Activated CD4-positive, alpha-beta T cell treated with anti-CD3 and anti-CD28 coated beads, Interleukin-2, amount 50 U/mL, for 4 hours (primary cell): ENCODE measurements around the gene RANGAP1.
A peak's percentile ranks its signal among the peaks of the same experiment; 100 is the strongest.
"Not testable (repeated sequence)": the region's sequence is repeated elsewhere in the genome, so short reads cannot be mapped to it uniquely, and the experiment has no call there.

Experiments
- DNase-seq, 2 experiments: peaks; one replicate each; pipeline ENCODE4 v3.0.0-alpha.2; 2020

RANGAP1 gene

GRCh38 chr22:41296826-41297667, 11.1 kb upstream of the RANGAP1 start:
- DNase-seq, result no peak

GRCh38 chr22:41294816-41295215, 8.8 kb upstream of the RANGAP1 start:
- not testable (repeated sequence) for DNase-seq

DNA sequence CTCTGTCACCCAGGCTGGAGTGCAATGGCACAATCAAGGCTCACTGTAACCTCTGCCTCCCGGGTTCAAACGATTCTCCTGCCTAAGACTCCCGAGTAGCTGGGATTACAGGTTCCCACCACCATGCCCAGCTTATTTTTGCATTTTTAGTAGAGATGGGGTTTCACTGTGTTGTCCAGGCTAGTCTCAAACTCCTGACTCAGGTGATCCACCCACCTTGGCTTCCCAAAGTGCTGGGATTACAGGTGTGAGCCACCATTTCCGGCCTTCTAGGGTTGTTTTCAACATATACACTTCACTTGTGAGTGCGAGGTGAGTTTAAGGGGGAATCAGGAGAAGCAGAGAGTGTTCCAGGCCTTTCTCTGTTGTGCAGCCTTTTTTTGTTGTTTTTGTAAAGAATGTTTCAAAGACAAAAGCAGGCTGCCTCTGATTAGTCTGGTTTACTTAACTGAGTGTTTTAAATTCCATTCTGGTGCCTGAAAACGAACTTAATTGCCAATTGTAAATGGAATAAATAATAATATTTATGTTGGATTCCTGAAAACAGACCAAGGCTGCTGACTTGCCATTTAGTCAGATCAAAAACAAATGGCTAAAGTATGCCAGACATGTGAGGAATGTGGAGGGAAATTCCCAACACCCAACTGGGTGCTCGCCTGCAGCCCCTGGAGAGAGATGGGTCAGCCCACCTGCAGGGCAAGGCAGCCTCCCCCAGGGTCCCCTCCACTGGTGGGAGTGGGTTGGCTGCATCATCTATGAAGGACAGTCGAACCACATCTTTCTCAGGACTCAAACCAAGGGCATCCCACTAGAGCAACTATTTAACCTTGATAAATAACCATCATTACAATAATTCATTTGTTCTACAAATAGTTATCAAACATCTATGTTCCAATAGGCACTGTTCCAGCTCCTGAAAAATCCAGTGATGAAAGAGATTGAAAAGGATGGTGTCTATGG, 4.6 kb upstream of the RANGAP1 start:
- no peak for DNase-seq

DNA sequence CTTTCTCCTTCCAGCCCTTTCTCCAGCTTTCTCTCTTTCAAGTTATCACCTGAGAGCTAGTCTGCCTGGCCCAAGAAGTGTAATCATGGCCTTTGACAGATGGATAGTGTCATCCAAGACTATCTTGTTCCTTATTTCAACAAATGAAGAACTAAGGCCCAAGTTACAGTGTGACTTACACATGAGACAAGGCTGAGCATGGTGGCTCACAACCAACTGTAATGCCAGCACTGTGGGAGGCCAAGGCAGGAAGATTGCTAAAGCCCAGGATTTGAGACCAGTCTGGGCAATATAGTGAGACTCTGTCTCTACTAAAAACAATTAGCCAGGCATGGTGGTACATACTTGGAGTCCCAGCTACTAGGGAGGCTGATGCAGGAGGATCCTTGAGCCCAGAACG, 3.7 kb upstream of the RANGAP1 start:
- DNase-seq, result no peak

DNA sequence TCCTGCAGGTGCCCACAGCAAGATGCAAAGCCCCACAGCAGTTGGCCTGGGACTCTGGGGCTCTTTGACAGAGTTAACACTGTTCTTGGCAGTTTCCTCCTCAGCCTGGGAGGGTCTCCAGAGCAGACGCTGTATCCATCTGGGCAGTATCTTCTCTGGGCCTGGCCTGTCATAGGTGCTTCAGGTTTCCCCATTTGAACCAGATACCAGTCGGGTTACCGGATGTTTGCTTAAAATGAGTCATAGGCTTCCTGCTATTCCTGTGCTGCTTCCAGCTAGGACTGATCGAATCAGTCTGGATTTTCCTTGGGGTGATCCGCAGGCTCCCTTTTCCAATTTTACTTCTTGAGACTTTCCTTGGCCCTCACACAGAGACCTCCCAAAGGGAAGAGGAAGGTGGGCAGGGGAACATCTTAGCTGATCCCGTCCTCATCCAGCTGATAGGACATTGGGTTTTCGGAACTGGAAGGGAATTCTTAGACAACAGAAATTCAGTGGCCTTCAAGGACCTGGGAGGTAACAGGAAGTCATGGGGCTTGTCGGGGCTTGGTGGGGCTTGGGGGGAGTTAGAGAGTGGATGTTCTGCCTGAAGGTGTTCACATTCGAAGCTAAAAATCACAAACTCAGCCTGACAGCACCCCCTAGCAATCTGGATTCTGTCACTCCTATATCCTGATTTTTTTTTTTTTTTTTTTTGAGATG, 2.4 kb upstream of the RANGAP1 start:
- DNase-seq, result no peak

GRCh38 chr22:41286639-41287091, 678 bp upstream of the RANGAP1 start:
- DNase-seq, result peak; percentile 31 to 35

DNA sequence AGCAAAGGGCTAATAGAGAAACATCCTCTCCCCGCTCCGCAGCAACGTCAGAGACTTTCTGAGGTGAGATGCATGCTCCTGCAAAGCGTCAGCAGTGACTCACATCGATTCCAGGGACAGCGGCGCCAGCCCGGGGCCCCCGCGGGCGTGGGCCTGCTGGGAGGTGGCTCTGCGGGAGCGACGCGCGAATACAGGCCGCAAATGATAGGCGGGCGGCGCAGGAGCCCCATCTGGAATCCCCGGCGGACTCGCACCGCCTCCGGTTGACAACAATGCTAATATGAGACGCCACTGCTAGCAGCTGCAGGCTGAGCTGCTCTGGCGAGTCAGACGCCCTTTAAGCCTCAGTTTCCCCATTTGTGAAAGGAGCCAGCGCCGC, 557 bp downstream of the RANGAP1 start:
- DNase-seq, result peak; percentile 87 to 88

DNA sequence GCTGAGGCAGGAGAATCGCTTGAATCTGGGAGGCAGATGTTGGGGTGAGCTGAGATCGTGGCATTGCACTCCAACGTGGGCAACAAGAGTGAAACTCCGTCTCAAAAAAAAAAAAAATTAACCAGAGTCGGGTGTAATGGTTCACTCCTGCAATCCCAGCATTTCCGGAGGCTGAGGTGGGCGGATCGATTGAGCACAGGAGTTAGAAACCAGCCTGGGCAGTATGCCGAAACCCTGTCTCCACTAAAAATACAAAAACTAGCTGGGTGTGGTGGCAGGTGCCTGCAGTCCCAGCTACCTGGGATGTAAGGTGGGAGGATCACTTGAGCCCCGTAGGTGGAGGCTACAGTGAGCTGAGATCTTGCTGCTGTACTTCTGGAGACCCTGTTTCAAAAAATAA, 1.5 kb downstream of the RANGAP1 start:
- no peak for DNase-seq

DNA sequence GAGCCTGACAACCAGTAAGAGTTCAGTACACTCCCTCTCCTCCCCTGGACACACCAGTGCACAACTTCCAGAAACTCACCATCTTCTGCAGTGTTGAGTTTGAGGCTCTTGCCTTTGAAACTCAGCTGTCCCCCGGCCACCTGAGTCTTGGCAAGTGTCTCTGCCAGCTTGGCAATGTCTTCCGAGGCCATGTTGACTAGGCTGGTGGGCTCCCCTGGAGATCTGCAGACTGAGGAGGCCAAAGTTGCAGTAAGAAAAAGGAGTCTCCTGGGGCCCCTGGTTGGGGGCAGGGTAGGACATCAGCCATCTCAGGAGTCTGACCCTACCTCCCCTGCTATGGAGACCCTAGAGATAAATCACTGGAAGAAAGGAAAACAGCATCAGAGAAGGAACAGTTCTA, 5.1 kb downstream of the RANGAP1 start:
- DNase-seq, result no peak

- no peak for DNase-seq
Observed at GRCh38 chr22:41280065-41280464, 5.9 kb downstream of the RANGAP1 start.

- DNase-seq, result no peak
Observed at GRCh38 chr22:41274856-41275255, 11.1 kb downstream of the RANGAP1 start.

GRCh38 chr22:41273128-41273527, 12.9 kb downstream of the RANGAP1 start:
- DNase-seq, result no peak

GRCh38 chr22:41271787-41272186, 14.2 kb downstream of the RANGAP1 start:
- no peak for DNase-seq

DNA sequence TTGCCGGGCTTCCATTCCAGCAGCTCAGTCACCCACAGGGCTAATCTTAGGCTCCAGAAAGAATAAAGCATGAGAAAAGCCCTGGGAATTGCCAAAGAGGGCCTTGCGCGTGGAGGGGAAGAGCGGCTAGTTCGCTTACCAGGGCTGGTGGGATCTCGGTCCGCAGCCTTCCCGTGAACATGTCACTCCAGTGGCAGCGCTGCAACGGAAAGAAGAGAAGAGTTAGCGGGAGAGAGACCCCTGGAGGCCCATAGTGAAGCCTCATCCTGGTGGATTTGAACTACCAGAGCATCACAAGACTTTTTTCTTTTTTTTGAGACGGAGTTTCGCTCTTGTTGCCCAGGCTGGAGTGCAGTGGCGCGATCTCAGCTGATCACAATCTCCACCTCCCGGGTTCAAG, 18.0 kb downstream of the RANGAP1 start:
- DNase-seq, result no peak

DNA sequence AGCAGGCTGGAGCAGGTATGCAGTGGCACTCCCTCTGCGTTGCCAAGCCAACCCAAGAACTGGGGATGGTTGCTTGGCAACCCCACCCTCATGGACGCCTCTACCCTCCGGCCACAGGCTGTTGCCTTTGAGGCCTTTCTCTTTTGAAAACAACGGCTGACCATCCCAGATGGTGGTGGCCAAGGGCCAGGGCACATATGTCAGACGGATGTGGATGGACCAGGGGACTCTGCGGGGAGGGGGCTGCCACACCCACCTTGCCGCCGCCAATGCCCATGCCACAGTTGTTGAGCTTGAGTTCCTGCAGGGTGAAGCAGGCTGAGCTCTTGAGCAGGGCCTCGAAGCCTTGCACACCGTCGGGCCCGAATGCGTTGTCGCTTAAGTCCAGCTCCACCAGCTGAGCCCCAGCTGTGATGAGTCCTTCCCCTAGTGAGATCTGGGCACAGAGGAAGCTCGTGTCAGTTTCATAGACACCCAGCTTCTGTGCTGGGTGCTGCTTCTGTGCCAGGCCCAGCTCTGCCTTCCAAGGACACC, 21.5 kb downstream of the RANGAP1 start:
- DNase-seq, result no peak

GRCh38 chr22:41263704-41264103, 22.3 kb downstream of the RANGAP1 start:
- DNase-seq, result no peak

DNA sequence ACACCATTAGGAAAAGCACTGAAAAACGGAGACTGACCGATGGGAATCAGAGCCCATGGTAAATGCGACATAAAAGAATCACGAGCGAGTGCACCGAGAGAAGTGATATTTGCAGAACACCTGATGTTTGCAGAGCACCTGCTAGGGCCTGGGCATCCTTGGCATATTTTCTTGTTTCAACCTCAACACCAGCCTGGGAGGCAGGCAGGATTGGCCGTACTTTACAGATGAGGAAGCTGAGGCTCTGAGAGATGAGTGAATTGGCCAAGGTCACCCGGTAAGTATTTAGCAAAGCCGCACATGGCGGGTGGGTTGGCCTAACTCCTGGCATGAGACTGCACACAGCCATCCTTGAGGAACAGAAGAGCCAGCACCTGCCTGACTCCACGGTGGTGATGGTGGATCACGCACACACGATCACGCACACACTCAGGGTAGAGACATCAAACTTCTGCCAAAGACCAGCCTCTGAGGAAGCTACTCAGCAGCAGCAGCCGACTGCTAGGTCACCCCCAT, 23.7 kb downstream of the RANGAP1 start:
- no peak for DNase-seq

DNA sequence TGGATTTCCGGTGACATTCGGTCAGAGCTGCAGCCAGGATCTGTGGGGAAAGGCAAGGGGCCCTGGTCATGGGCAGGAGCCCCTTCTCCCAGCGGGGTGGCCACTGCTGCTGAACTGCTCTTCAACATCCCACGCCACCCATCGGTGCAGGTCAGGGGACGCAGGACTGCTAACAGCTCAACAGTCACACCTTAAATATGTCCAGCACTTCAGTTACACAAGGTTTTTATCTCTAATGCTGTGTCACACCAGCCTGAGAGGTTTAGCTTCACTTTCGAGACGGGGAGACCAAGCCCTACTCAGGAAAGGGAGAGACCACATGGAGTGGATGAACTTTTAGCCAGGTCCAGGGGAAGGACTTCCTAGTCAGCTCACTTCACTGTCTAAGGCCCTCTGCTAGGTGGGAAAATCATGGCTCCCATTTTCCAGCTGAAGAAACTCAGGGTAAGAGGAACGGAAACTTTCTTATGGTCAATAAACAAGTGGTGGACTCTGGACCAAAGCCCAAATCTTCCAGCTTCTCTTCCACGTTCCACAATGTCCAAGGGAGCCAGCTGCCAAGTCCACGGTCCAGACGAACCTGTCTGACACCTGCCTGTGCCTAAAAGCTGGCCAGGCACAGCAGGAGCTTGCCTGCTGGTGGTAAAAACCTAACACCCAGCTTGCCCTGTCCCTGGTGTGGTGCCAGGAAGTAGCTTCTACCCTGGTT, 24.3 kb downstream of the RANGAP1 start:
- no peak for DNase-seq

GRCh38 chr22:41260871-41261270, 25.1 kb downstream of the RANGAP1 start:
- no peak for DNase-seq

DNA sequence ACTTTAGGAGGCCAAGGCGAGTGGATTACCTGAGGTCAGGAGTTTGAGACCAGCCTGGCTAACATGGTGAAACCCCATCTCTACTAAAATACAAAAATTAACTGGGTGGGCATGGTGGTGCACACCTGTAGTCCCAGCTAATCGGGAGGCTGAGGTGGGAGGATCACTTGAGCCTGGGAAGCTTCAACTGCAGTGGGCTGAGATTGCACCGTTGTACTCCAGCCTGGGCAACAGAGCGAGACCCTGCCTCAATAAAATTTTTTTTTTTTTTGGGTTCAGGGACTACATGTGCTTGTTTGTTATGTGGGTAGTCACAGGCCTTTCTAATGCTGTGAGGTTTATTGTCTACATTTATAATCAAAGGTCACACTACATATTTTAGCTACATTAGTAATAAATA, 26.2 kb downstream of the RANGAP1 start:
- DNase-seq, result not testable (repeated sequence)

DNA sequence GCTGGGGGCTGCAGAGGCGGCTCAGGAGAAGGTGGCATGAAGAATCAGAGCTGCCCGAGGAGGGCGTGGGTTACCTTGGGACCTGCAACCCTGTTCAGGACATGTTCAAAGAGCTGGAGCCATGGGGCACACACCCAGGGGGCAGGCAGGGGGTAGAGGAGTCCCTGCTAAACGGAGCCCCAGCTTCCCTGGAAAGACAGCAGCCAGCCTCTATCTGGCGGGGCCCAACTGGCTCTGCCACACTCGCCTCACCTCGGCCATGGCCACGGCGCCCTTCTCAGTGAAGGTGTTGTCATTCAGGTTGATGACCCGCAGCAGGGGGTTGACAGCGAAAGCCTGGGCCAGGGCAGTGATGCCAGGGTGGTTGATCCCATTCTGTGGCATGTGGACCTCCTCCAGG, 28.3 kb downstream of the RANGAP1 start:
- DNase-seq, result no peak
